HG03108 (cell line): ENCODE results near the gene USH2A.

Source experiments
- ATAC-seq: cut with Tn5 transposase; IDR thresholded peaks from one replicate; pipeline ENCODE4 v1.9.1; 2021; ENCODE audit warnings: moderate library complexity; ENCODE audit not compliant: unreplicated experiment

Gene USH2A

DNA sequence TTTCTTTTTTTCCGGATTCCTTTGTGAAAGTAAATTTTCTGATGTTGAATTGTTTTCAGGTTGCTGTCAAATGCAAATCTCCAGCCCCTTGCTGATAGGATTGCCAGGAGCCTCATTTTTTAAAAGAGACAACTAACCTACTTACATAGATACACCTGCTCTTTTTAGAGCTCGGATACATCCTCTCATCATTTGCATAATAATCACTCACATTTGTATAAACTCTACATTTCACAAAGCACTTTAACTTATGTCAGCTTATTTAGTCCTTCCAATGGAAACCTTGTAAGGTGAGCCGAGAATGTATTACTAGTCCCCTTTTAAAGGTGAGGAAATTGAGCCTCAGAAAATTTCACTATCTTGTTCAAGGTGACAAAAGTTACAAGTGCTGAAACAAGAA lies 771.4 kb downstream of the USH2A start:
- ATAC-seq: no peak

DNA sequence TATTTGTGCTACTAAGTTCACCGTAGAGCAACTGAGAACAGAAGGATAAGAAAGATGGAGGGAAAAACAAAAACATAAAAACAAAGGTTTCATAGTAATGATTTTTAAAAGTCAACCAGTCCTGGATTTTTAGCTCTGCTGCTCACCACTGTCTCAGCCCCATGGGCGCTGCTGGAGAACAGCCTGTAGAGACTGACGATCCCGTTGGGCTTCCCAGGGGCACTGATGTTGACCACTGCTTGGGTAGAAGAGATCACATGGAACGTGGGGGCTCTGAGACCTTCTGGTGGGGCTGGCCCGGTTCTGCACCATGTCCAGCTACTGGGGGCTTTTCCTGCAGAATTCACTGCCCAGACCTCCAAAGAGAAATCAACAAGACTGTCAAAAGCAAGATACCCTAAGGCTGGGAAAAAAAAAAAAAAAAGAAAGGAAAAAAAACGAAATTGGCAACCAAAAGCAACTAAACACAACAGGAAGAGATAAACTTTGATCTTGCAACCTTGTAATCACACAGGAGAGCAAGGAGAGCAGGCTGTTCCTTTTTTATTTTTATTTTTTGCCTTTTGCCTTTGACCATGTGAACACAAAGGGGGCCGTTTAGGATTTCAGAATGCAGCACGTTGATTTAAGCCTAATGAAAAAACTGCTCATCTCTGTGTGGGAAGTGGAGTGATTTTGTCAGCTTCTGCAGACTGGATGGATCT lies 772.6 kb downstream of the USH2A start:
- no peak for ATAC-seq

DNA sequence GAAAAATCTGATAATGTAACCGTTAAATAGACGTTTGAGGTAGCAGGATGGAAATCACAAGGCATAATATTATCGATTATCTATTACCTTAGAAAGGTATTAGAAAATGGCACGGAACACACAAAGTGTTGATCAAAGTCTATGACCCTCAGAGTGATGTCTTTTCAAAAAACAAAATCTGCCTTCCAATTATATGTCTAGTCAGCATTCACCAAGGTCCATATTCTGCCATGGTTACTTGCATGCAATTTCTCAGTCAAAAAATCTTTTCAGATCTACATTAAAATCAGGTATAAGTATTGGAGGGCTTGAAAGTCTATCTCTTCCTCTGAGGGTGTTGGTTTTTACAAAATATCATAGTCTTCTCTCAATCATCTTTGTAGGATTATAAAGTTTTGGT lies 774.3 kb downstream of the USH2A start:
- no peak for ATAC-seq

DNA sequence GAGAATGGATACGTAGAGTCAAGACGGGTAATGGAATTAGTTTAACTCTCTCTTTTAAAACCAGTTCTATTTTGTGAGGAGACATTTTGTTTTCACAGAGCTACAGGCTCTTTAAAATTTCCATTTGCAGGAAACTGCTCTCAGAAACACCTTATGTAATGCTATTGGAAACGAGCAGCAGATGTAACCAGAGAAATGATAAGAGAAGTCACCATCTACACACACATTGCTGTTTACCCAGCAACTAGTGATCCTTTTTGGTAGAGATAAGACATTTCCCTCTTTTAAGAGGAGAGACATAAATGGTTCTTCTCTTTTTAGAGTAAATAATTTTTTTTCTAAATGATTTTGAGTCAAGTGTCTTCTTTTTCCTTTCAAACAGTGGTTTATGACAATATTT lies 775.5 kb downstream of the USH2A start:
- ATAC-seq: no peak

DNA sequence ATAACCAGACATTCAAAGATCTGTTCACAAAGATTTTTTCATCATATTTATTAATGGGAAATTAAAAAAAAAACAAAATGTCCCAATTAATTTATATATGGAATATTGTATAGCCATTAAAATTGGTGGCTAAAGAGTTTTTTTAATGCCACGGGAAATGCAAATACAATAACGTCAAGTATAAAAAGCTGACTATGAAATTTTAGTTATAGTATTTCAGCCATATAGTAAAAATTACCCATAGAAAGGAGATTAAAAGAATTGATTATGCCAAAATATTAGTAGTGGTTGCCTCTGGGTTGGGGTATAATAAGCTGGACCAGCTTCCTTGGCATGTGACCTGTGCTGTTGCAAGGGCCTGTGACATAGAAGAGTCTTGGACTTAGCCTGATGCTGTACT lies 777.4 kb downstream of the USH2A start:
- no peak for ATAC-seq

DNA sequence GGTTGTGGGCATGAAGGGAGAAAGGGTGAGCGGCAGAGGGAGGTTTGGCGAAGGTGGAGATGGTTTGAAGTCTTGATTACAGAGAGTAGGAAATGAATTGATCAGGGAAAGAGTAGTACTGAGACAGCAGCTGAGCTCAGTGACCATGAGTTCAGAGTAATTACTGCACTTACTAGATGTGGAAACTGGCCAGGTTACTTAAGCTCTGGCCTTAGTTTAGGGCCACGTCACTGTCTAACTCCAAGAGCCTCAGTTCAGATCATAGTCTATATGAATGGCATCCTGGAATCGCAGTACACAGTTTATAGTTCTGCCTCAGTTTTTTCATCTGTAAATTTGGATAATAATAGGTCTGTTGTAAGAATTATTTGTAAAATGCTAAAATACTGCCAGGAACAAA lies 778.1 kb downstream of the USH2A start:
- ATAC-seq: no peak

DNA sequence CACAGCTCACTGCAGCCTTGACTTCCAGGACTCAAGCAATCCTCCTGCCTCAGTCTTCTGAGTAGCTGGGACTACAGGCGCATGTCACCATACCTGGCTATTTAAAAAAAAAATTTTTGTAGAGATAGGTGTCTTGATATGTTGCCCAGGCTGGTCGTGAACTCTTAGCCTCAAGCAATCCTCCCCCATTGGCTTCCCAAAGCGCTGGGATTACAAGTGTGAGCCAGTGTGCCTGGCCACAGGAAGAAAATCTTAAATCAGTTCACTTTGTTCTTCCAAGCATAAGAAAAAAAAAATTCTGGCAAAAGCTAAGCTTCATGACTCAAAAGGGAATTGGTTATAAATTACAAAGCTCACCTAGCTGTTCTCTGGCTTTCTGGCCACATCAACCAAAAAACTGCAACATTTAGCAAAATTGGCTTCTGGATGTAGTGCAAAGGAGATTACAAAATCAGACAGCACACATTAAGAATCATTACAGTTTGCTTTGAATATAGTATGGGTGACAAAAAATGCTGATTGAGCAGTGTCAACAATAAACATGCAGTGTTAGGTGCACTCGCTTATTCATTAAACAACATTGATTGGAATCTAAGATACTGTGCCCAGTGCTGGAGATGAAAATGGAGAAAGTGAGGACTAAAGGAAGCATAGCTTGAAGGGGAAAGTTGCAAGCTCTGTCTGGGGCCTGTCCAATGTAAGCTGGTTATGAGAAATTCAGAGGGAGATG lies 779.5 kb downstream of the USH2A start:
- ATAC-seq: no peak

DNA sequence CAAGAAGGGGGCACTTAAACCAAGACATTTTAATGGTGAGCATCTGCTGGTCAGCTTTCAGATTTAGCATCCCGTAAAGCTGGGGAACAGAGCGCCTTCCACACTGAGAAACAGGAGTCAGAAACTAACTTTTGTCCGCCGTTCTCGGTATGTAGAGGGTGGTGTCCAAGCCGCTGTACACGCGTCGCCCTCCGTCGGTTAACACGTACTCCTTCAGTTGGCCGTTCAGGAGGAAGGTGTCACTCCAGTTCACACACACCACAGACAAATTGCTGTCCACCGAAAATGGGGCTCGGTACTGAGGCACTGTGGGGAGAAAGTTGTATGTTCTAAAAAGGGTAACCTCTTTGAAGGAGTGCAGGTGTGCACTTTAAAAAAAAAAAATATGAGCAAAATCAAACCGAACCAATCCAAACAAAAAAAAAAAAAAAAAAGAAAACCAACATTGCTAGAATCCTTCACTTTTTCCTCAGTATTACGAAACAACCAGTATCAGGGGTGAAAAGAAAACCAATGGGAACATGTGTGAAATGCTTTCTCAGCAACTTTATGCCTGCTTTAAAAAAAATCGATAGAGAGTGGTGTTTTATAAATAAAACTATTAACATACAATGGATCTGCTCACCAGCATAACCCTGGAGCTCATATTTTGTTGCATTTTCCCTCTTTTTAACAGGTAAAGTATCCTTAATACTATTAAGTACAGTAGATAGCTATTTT lies 782.7 kb downstream of the USH2A start:
- ATAC-seq: no peak

DNA sequence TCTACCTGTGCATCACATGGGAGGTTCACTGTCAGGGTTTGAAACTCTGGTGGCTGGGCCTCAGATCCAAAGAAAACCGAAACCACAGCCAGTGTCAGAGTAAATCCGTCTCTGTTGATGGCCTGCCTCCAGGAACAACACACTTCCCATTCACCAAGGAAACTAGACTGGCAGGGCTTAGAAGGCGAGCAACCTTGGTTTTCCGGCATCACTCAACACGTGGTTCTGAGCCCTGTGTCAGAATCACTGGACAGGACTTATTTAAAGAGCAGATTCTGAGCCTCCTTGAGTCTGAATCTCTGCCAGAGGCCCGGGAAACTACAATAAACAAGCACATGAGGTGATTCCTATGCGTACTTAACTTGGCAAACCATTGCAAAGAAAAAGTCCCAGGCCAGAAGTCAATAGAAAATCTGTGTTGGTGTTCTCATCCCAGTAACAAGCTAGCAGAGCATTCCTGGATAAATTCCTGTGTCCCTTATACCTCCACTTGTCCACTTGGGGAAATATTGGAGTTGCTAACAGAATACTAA lies 786.1 kb downstream of the USH2A start:
- no peak for ATAC-seq

DNA sequence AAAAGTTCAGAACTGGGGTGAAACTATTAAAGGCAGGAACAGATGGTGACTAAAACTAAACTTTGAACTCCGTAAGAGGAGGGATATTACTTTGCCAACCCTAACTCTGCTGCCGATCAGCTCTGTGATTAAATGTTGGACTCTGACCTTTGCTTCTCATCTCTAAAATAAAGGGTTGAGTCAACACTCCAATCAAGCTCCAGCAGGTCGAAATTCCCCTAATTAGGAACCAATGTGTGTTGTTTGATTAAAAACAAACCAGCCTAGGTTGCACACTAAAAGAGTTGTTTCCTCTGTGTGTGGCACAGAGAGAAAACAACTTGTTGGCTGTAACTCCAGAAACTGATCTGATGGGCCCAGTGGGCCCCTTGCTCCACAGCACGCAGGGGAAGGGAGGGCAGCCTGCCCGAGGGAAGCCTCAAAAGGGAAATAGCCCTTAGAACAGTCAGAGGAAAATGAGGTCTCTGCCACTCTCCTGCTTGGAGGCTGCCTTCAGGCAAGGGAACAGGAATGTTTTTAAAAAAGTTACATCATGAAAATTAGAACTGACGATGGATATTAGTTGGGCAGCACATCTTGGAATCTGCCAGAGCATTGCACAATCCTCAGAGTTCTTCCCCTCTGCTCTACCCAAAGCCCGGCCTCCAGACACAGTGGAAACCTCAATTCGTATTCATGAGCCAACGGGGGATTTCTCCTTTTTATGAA lies 786.8 kb downstream of the USH2A start:
- no peak for ATAC-seq

DNA sequence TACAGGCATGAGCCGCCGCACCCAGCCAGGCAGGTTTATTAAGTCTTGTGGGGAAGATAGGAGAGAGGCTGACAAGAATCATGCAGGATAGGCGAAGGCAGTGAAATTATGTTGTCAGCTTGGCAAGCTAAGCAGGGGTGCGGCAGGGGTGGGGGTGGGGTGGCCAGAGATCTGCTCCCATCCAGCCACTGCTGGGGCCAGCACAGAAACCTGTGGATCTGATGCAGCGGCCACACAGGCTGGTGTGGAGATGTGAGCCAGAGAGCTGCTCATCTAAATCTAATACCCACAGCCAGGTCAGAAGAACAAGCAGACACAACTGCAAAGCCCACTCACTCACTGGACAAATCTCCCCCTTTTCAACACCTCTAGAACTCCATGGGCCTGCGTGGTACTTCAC lies 787.4 kb downstream of the USH2A start:
- no peak for ATAC-seq

DNA sequence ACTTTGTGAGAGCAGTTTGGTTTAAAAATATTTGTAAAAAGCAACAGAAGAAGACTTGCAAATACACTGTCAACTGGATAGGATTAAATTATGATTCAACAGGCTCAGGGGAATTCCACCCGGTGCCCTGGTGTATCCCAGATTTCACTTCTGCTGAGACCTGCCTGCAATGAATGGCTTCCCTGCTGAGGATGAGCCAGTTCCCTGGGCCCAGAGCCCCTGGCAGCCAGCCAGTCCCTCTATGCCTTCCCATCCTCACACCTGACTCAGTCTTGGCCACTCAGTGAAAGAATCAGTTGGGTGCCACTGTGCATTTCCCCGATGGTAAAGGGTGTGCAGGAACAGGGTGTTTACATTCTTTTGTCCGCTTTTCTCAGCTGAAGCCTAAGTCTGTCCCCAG lies 791.8 kb downstream of the USH2A start:
- ATAC-seq: no peak

DNA sequence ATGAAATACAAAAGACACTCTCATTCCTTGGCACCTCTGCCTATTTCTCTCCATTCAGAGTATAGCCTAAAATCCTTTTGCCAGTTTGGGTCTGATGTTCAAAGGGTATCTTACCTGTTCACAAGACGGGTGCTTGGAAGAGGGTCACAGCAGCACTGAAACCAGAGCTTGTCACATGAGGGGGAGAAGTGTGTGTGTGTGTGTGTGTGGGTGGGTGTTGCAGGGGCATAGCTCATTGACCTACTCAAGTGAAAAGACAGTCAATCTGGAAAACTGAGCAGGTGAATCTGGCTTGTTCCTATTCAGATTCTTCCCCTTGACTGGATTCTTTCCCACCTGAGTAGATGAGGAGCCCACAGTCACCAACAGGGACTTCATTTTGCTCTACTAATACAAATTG lies 792.2 kb downstream of the USH2A start:
- no peak for ATAC-seq

DNA sequence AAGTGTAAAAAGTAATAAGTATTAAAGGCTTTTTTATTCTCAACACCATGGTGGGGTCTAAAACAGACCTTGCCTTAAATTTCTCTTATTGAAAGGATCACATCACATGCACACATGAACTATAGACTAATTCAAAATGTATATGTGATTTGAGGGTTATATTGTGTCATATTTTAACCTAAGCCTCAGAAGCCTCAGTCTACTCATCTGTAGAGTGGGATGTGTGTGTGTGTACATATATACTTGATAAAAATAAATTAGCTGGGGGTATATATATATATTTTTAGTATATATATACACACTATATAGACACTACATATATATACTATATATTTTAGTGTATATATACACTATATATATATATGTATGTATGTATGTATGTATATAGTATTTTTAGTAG lies 797.3 kb downstream of the USH2A start:
- ATAC-seq: no peak

DNA sequence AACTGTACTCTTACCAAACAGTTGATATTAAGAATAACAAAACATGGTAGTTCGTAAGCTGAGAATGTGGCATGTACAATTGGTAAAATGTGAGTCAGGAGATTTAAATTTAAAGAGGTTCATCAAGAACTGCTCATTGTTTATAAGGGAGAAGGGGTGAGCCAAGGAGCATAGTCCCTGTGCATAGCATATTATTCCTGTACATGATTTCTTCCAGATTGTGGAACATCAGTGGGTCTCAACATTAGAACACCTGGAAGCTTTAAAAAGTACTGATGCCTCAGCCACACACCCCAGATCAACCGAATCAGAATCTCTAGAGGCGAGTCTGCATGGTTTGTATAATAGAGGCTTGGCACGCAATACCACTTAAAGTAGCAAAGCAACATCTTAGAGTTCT lies 800.1 kb downstream of the USH2A start:
- no peak for ATAC-seq

DNA sequence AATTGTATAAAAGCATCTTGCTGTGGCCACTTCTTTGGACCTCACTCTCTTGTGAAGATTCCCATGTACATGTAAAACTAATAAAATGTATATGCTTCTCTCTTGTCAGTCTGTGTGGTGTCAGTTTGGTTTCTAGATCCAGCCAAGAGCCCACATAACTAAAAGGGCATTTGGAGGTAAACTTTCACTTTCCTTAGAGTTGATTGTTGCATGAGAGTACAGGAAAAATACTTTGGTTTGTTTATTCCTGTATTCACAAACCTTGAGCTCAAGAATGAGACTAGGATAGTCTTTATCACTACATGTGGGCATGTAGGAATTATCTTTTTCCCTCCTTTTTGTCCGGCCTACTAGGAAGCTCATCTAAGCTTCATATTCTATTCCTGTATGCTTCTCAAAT lies 805.3 kb downstream of the USH2A start:
- no peak for ATAC-seq

DNA sequence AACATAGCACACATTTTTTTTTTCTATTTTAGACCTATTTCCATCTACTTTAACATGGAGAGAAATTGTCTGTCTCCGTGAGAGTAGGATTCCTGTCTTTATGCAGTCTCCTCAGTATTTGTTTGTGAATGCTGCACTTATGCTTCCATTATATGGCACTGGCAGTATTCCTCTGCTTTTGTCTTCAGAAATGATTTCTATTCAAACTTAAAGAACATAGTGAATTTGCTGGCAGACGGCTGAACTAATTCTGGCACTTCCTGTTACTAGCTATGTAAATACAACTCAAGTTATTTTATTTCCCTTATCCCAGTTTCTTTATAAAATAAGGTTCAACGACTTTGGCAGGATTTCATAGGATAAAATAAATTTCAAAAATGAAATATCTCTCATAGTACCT lies 810.9 kb downstream of the USH2A start:
- ATAC-seq: no peak

DNA sequence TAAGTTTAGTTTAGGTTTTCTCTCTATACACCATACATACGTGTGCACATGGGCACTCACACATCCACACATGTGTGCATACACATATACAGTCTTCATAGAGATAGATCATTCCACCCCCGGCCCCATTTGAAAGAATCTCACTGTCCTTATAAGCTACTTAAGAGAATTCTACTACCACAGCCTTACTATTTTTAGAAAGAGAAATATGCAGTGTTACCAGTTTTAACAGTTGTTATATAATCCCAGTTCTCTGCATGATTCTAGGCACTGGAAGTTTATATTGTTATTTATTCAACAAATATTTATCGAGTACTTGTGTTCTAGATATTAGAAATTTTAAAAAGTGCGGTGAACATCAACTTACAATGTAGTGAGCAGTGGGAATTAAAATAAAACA lies 814.6 kb downstream of the USH2A start:
- no peak for ATAC-seq

DNA sequence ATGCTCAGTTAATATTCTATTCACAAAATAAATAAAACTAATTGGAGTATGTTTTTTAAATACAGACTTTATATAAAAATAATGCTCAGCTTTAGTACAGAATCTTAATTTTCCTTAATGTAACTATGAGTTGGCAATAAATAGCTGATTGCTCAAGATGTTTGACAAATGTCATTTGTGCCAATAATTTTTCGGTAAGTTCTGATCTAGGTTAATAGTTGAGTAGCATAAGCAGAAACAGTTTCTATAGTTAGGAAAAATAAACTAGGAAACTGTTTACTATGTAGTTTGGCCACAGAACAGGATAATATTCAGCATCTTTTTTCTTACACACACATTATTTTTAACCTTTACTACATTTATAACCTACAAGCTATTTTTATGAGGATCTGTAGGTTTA lies 815.8 kb downstream of the USH2A start:
- no peak for ATAC-seq

DNA sequence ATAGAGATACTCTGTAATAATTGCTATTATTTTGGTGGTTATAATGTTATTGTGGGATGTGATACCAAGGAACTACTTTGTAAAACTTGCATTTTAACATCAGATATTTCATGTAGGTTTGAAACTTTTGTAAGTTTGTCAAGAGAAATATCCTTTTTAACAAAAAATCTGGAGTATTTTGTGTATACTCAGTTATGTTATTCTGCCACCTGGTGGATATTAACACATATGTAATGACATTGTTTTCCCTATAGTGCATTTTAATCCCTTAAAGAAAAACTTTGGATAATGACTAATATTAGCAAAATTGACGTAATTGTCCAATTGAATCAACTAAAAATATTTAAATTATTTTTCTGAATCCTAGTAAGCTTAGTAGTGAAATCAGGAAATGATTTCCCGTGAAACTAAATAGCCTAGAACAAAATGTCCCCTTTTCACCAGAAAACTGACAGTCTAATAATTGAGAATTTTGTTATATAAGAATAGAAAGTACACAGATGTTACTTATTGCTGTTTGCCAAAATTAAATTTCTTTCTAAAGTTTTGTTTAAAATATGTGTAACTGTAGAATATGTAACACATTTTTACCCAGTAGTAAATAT lies 816.6 kb downstream of the USH2A start:
- no peak for ATAC-seq

DNA sequence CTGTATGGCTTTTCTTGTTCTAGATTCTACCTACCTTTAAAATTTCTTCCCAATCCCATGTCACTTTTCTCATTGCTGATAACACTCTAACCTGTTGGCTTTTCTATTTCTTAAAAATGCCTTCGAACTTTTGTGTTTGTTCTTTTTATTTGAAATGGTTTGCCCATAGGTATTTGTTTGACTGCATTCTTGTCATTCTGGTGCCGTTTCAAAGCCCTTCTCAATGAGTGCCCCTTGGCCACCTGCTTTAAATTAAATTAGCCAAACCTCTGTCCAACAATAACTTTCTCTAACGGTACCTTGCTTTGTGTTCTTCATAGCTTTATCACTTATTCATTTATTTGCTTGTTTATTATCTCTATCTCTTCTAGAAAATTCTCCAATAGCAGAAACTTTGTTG lies 817.2 kb downstream of the USH2A start:
- ATAC-seq: no peak
